HEK293T (cell line): ENCODE measurements around the gene MYBL2.

Experiments
- BHLHE40 ChIP-seq: fragments of 450-650 bp; IDR thresholded peaks from 2 replicates; pipeline ENCODE4 v1.6.1; 2016; ENCODE audit warnings: mild to moderate bottlenecking, moderate library complexity, borderline replicate concordance
- ELF4 ChIP-seq: fragments of 450-650 bp; IDR thresholded peaks from 2 replicates; pipeline ENCODE4 v1.6.1; 2017; ENCODE audit warnings: antibody characterized with exemption
- SP1 ChIP-seq: fragments of 450-650 bp; IDR thresholded peaks from 2 replicates; pipeline ENCODE4 v1.6.1; 2017
- TARDBP ChIP-seq: fragments of 450-650 bp; IDR thresholded peaks from 2 replicates; pipeline ENCODE4 v1.6.1; 2016

DNA sequence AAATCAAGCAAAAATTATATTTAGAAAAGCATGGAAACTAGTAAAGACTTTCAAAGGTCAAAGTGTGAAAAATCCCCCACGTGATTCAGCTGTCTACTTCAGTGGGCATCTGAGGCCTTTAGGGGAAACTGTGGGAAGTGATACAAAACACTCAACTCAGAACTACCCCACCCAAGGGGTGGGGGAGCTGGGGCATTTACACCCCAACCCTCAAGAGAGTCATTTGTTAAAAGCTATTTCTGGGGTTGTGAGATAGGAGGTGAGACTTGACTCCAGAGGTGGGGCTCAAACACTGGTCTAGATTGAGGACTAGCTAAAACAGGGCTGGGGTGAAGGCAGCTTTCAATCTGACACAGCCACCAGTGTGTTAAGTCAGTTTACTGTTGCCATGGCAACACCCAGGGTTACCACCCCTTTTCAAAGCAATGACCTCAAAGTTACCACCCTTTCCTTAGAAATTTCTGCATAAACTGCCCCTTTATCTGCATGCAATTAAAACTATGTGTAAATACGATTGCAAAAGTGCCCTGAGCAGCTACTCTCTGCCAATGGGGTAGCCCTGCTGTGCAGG lies 69.8 kb downstream of the MYBL2 start:
- TF ChIP-seq TARDBP = no peak
- TF ChIP-seq BHLHE40 = no peak
- no peak for TF ChIP-seq ELF4
- no peak for TF ChIP-seq SP1
